ENCODE data around the gene WBP11.
A peak's percentile ranks its signal among the peaks of the same experiment; 100 is the strongest.
"Not testable (repeated sequence)": the region's sequence is repeated elsewhere in the genome, so short reads cannot be mapped to it uniquely, and the experiment has no call there.

Gene WBP11

DNA sequence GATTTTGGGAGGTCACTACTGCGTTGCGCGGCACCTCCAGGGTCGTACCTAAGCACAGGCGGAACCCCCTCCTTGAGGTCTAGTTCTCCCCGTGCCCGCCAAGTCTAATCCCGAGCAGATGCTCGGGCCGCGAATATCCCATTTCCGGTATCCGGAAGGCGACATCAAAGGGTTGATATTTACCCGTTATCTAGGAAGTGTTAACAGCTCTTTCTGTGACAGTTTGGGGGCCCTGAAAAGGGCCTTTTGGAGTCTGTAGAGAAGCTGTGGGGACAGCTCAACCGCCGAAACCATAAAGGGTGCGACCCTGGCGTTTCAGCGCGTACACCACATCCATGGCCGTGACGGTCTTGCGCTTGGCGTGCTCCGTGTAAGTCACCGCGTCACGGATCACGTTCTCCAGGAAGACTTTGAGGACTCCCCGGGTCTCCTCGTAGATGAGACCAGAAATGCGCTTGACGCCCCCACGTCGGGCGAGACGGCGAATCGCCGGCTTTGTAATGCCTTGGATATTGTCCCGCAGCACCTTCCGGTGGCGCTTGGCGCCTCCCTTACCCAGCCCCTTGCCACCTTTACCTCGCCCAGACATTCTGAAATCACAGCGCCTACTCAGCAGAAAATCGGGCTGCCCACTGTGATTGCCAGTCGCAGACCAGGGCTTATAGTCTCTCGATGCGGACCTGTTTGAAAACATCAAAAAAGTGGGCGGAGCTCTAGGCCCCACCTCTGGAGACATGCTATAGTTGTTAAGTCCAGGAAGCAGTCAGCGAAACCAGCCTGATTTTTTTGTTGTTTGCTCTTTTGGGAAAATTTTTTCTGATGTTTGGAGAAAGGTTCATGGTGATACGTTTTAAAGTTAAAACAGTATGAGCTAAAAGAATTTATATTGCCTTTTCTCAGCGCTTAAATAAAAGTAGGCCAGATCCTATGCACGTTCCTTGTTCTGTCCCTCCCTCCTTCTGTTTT lies 32.5 kb downstream of the WBP11 start:
- peak; percentile 85 for DNase-seq

DNA sequence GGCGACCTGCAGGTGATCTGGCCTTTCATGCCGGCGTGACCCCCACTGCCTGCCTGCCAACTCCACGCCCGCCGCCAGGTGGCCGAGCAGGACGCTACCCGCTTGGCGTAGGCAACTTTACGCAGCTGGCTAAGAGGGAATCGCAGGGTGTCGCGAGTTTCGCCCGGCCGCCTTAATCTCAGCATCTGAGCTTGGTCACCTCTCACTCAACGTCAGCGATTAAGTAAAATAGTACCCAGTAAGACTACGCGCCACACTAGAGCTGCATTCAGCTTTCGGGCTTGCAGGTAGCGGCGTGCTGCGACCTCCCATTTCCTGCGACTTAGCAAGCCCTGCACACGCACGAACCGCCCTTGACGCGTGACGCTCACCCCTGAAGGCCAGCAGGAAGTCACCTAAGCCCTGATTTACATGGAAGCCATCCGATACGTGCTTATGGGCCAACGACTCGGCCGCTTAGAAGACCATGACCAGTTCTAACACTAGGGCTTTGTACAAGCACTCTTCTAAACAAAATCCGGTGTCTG lies 33.2 kb downstream of the WBP11 start:
- DNase-seq: peak; percentile 66

DNA sequence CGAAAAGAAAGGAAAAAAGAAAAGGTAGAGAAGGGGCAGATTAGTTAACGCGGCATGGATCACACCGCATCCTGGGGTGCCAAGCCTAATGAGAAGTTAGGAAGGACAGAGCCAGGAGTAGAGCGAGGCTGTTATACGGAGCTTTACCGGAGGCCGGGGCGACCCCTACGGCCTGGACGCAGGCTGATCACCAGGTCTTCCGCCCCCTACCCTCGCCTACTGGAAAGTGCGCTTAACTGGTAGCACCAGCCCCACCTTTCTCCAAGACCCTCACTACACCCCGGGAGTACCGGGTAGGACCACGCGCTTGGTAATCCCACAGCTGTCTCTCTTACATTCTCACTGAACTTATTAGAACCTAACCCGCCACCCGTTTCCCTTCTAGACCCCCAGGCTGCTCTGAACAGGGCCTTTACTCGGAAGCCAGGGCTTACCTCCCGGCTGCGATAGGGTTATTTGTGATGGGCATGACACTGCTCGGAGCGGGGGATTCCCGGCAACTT lies 33.8 kb downstream of the WBP11 start:
- no peak for DNase-seq

DNA sequence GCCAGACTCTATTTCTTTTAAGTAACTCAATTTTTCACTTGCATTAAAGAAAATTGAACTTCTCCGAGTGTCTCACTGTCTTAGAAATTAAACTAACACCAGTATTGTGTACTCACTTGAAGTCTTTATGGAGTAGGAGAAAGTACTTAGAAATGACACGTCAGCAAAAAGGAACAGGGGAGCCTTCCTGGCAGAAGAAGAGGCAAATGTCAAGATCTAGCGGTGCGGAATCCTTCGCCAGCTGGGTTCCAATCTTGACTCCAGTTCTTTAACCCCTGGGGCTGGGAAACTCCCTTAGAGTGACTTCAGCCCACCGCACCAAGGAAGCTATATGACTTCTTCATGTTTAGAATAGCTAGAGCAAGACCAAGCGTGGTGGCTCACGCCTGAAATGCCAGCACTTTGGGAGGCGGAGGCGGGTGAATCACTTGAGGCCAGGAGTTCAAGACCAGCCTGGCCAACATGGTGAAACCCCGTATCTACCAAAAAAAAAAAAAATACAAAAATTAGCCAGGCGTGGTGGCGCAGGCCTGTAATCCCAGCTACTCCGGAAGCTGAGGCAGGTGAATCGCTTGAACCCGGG lies 34.4 kb downstream of the WBP11 start:
- no peak for DNase-seq

DNA sequence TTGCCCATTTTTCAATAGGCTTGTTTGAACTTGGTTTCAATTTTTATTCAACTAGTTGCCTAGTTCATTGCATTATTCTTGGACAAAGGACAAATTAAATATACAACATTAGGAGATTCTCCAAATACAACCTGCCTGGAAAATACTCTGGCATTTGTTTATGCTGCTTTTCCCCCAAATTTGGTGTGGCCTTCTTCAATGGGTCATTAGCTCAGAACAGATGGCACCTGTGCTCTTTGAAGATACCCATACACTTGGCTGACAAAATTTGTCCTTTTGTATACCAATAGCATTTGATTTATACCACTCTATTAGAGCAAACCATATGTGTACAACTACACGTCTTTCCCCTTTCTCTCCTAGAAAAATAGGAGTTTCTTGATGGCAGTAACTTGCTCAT lies 35.7 kb downstream of the WBP11 start:
- no peak for DNase-seq

DNA sequence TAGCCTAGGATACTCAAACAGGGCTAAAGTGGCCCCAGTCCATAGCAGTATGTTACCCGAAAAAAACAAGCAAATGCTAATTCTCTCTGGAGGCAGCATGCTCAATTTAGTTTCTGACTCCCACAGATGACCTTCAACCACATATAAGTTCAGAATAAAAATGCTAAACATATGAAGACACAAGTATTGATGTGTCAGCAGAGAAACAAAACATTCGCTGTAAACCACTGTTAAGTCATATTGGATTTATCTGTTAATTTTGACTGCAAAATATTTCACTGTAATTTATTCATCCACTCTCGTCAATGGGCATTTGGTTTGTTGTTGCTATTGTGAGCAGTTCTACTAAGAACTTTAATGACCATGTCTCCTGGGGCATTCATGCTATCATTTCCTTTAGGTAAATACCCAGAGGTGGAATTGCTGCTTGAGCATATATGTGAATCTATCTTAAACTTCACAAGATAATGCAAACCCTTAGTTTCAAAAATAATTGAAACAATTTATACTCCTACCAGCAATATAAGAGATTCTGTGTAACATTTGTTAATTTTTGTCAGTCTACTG lies 36.5 kb downstream of the WBP11 start:
- DNase-seq: no peak

DNA sequence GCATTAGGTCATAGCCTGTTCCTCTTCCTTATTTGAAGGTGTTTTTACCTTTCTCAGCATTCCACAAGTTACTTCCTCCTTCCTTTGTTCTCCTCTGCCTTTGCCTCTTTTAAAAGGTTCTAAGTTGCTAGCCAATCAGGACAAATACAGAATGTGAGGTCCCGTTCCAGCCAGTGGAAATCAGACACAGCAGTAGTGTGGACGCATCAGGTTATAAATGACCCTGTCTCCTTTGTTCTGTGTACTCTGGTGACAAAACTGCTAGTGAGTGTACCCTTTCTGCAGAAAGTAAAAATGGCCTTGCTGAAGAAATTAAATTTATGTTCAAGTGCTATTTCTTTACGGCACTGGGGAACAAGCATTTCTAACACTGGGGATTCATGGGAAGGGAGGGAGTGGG lies 37.3 kb downstream of the WBP11 start:
- DNase-seq: not testable (repeated sequence)

DNA sequence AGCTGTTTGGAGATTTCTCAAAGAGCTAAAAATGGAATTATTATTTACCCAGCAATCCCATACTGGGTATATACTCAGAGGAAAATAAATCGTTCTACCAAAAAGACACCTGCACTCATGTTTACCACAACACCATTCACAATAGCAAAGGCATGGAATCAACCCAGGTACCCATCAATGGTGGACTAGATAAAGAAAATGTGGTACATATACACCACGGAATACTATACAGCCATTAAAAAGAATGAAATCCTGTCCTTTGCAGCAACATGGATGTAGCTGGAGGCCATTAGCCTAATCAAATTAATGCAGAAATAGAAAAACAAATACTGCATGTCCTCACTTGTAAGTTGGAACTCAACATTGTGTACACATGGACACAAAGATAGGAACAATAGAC lies 37.9 kb downstream of the WBP11 start:
- DNase-seq: no peak

DNA sequence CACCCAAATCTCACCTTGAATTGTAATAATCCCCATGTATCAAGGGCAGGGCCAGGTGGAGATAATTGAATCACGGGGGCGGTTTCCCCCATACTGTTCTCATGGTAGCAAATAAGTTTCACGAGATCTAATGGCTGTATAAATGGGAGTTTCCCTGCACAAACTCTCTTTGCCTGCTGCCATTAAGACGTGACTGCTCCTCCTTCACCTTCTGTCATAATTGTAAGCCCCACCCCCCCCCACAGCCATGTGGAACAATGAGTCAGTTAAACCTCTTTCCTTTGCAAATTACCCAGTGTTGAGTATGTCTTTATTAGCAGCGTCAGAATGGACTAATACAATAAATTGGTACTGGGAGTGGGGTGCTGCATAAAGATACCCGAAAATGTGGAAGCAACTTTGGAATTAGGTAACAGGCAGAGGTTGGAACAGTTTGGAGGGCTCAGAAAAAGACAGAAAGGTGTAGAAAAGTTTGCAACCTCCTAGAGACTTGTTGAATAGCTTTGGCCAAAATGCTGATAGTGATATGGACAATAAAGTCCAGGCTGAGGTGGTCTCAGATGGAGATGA lies 43.5 kb downstream of the WBP11 start:
- DNase-seq: not testable (repeated sequence)

DNA sequence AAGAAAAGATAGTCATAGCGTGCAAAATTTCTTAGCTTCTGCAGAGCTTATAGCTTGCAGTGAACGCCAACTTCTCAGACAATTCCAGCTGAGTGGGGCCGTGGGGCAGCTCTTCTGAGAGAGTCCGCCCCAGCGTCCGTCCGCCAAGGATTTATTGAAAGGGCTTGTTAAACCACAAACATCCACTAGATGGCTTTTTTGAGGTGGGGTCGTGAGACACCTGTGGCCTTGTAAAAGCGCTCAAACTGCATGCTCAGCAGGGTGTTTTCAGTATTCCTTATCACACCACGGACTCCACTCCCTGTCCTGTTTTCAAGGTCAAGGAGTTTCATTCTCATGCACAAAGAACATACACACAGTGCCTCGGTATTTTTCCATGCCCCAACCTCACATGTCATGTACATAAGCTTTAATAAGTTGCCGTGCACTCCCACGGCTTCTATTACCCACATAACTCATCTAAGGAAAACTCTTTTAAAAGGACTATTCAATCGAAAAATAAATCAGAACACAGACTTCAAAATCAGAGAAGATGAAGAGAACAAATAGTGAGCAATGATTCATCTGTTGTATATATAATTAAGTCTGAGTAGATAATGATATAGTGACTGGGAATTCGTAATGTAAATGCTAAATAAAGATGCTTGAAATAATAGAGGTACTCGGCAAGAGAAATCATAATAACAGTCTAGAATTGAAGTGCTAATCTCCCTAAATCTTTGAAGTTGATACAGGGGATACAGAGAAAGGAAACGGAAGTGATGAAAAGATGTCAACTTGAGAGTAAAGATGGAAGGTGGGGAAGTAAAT lies 46.7 kb downstream of the WBP11 start:
- DNase-seq: peak; percentile 21

DNA sequence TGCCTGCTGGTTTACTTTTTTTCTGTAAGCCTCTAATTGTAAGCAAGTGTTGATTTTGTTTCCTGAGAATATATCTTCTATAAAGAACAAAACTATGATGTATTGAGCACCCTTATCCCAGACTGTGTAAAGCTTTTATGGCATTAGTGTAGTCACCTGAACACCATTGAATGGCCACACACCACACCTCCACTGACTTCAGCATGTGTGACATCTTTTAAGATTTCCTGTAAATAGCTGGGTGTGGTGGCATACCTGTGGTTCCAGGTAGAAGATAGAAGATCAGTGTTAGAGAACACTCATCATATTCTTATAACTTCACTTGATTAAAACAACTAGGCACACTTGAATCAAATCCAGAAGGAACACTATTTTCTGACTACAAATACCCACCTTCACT lies 51.3 kb downstream of the WBP11 start:
- DNase-seq: no peak

DNA sequence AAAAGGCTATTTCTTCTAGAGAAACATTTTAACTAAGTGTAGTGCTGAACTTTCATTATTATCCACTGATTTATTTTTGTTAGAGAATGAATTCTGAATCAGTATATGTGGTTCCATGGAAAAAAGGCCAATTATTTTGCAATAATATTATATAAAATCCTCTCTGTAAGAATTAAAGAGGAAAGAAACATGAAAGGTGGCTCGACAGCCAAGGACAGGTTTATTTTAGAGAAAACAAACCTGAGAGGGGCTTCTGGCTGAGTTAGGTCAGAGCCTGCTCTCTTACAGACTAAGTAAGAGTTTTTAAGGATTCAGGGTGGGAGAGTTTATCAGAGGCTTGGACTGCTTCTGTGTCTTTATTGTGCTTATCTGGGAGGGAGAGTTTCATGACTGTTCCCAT lies 60.2 kb downstream of the WBP11 start:
- no peak for DNase-seq

DNA sequence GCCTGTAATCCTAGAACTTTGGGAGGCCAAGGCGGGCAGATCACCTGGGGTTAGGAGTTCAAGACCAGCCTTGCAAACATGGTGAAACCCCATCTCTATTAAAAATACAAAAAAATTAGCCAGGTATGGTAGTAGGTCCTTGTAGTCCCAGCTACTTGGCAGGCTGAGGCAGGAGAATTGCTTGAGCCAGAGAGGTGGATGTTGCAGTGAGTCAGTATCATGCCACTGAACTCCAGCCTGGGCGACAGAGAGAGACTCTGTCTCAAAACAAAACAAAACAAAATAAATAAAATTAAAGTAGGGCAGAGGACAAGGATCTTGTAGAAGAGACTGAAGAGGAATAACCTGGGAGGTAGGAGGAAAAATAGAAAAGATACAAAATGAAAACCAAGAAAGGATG lies 61.3 kb downstream of the WBP11 start:
- no peak for DNase-seq

DNA sequence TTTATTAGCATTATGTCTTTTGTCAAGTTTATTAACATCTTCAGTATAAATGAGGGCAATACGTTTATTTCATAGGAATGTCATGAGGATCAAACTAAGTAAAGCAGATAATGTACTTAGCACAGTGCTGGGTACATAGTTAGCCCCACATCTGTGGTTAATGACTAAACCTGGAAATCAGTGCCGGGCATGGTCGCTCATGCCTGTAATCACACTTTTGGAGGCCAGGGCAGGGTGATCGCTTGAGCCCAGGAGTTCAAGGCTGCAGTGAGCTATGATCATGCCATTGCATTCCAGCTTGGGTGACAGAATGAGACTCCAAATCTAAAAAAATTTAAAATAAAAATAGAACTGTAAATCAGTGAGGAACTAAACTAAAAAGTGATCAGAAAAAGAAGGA lies 62.1 kb downstream of the WBP11 start:
- DNase-seq: no peak

DNA sequence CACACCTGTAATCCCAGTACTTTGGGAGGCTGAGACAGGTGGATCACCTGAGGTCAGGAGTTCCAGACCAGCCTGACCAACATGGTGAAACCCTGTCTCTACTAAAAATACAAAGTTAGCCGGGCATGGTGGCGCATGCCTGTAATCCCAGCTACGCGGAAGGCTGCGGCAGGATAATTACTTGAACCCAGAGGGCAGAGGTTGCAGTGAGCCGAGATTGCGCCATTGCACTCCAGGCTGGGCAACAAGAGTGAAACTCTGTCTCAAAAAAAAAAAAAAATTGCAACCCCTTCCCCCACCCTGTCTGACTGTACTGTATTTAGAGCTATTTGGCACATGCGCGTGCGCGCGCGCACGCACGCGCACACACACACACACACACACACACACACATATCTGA lies 66.8 kb downstream of the WBP11 start:
- not testable (repeated sequence) for DNase-seq
